H1 (cell line): ENCODE data around the gene LMBR1. TPM values are rescaled to one million over a fixed set of nuclear protein-coding genes. Genes with fewer than 3 reads are reported as not detected.

Experiments
- CTCF ChIA-PET: fragments of 300-600 bp; sonication (Branson Sonifier 250); formaldehyde crosslinking; loops from one replicate; lab custom pipeline; 2021; ENCODE audit not compliant: partially characterized antibody; lab: Charles Lee
- POLR2A ChIA-PET: fragments of 300-600 bp; sonication (Branson Sonifier 250); formaldehyde crosslinking; loops from one replicate; lab custom pipeline; 2021; ENCODE audit warnings: inconsistent platforms; ENCODE audit not compliant: partially characterized antibody; lab: Charles Lee
- DNase-seq, 2 experiments: peaks; one replicate each; pipeline versions ENCODE4 v3.0.0 to v3.0.0-alpha.2; 2010 to 2022; ENCODE audit warnings: low spot score in 2 of 2, low read depth in 1 of 2, mixed read lengths in 1 of 2
- FAIRE-seq: peaks from 2 replicates; lab custom pipeline; 2011; peaks lifted over from hg19 to GRCh38; lab: Jason Lieb, UNC
- H2AFZ ChIP-seq: 2 replicates; pipeline ENCODE4 v1.8.1; 2012; ENCODE audit warnings: low read length, inconsistent platforms
- H2AK5ac ChIP-seq: 2 replicates; pipeline ENCODE4 v1.6.1; 2013; ENCODE audit warnings: low read depth, low read length
- H2BK120ac ChIP-seq: replicated peaks from 2 replicates; pipeline ENCODE3; 2013; ENCODE audit warnings: low read depth, low read length, inconsistent platforms
- H2BK12ac ChIP-seq: 2 replicates; pipeline ENCODE4 v1.6.1; 2013; ENCODE audit warnings: low read depth, low read length
- H2BK15ac ChIP-seq: 2 replicates; pipeline ENCODE4 v1.6.1; 2013; ENCODE audit warnings: low read length
- H2BK20ac ChIP-seq: 2 replicates; pipeline ENCODE4 v1.6.1; 2013; ENCODE audit warnings: low read length
- H2BK5ac ChIP-seq: 2 replicates; pipeline ENCODE4 v1.6.1; 2013; ENCODE audit warnings: low read depth, low read length
- H3K14ac ChIP-seq: 2 replicates; pipeline ENCODE4 v1.6.1; 2013; ENCODE audit warnings: inconsistent platforms; ENCODE audit not compliant: insufficient read length
- H3K18ac ChIP-seq: 2 replicates; pipeline ENCODE4 v1.6.1; 2013; ENCODE audit warnings: low read length; ENCODE audit errors: extremely low read depth
- H3K23ac ChIP-seq: 2 replicates; pipeline ENCODE4 v1.6.1; 2013; ENCODE audit warnings: inconsistent platforms; ENCODE audit not compliant: insufficient read length
- H3K23me2 ChIP-seq: 2 replicates; pipeline ENCODE4 v1.6.1; 2013; ENCODE audit warnings: low read depth, low read length
- H3K27ac ChIP-seq: 2 replicates; pipeline ENCODE4 v1.6.1; 2011; ENCODE audit warnings: low read depth, low read length, inconsistent platforms
- H3K27me3 ChIP-seq, 4 experiments: replicated peaks in 1 of 4; 1 replicate in 1 of 4; 2 replicates in 3 of 4; pipeline versions ENCODE4 v1.6.1 to v1.8.1; 2011 to 2013; ENCODE audit warnings: low read length in 3 of 4, mild to moderate bottlenecking in 3 of 4, inconsistent platforms in 2 of 4, mixed read lengths in 2 of 4, moderate library complexity in 1 of 4; ENCODE audit not compliant: control insufficient read depth in 3 of 4, insufficient read depth in 3 of 4; ENCODE audit errors: extremely low read depth in 1 of 4
- H3K36me3 ChIP-seq, 4 experiments: 2 replicates each; pipeline versions ENCODE4 v1.6.1 to v1.8.1; 2011 to 2013; ENCODE audit warnings: mild to moderate bottlenecking in 4 of 4, low read length in 3 of 4, moderate library complexity in 2 of 4, control low read depth in 1 of 4, inconsistent platforms in 1 of 4; ENCODE audit not compliant: insufficient read depth in 4 of 4, control insufficient read depth in 2 of 4
- H3K4ac ChIP-seq: replicated peaks from 2 replicates; pipeline ENCODE3; 2013; ENCODE audit warnings: low read length, low read depth, mixed read lengths, inconsistent platforms; ENCODE audit not compliant: insufficient read length
- H3K4me1 ChIP-seq, 4 experiments: replicated peaks in 1 of 4; 1 replicate in 1 of 4; 2 replicates in 3 of 4; pipeline versions ENCODE4 v1.6.1 to v1.8.1; 2011 to 2013; ENCODE audit warnings: low read length in 3 of 4, inconsistent platforms in 2 of 4, mixed read lengths in 1 of 4; ENCODE audit not compliant: insufficient read depth in 4 of 4, control insufficient read depth in 3 of 4
- H3K4me2 ChIP-seq, 2 experiments: 2 replicates each; pipeline versions ENCODE4 v1.6.1 to v1.8.1; 2011 to 2013; ENCODE audit warnings: low read depth in 2 of 2, low read length in 2 of 2, control low read depth in 1 of 2, inconsistent platforms in 1 of 2, mild to moderate bottlenecking in 1 of 2; ENCODE audit not compliant: insufficient read depth in 1 of 2
- H3K4me3 ChIP-seq, 4 experiments: fragments of 200-600, 300-600 bp in 1 of 4; sonication (generic), shearing (Covaris generic), sonication (Bioruptor Twin) in 1 of 4; 2 replicates each; pipeline versions ENCODE4 v1.5.1 to v1.8.1; 2011 to 2016; ENCODE audit warnings: low read length in 4 of 4, low read depth in 3 of 4, control low read depth in 2 of 4, inconsistent platforms in 2 of 4, mild to moderate bottlenecking in 2 of 4, mixed read lengths in 1 of 4, moderate library complexity in 1 of 4; ENCODE audit not compliant: insufficient read depth in 2 of 4; ENCODE audit errors: extremely low read depth in 1 of 4
- H3K56ac ChIP-seq: replicated peaks from 2 replicates; pipeline ENCODE3; 2013; ENCODE audit warnings: low read depth, mild to moderate bottlenecking, mixed read lengths, low read length, inconsistent platforms; ENCODE audit not compliant: insufficient read length
- H3K79me1 ChIP-seq: 2 replicates; pipeline ENCODE4 v1.6.1; 2013; ENCODE audit warnings: low read depth, low read length, control low read depth
- H3K79me2 ChIP-seq, 2 experiments: 2 replicates each; pipeline versions ENCODE4 v1.6.1 to v1.8.1; 2012 to 2013; ENCODE audit warnings: low read length in 2 of 2, mild to moderate bottlenecking in 2 of 2, inconsistent platforms in 1 of 2; ENCODE audit not compliant: insufficient read depth in 2 of 2, control insufficient read depth in 1 of 2
- H3K9ac ChIP-seq, 4 experiments: replicated peaks in 1 of 4; 1 replicate in 1 of 4; 2 replicates in 3 of 4; pipeline versions ENCODE4 v1.6.1 to v1.8.1; 2011 to 2013; ENCODE audit warnings: low read depth in 3 of 4, low read length in 3 of 4, control low read depth in 2 of 4, mild to moderate bottlenecking in 2 of 4, moderate library complexity in 2 of 4, inconsistent platforms in 1 of 4; ENCODE audit errors: extremely low read depth in 1 of 4
- H3K9me3 ChIP-seq, 2 experiments: 2 replicates each; pipeline versions ENCODE4 v1.6.1 to v1.8.1; 2012 to 2013; ENCODE audit warnings: mild to moderate bottlenecking in 2 of 2, moderate library complexity in 2 of 2, control low read depth in 1 of 2, inconsistent platforms in 1 of 2, low read depth in 1 of 2, low read length in 1 of 2, mixed read lengths in 1 of 2; ENCODE audit not compliant: insufficient read depth in 2 of 2
- H4K20me1 ChIP-seq, 2 experiments: replicated peaks in 1 of 2; 2 replicates each; pipeline versions ENCODE3 to v1.8.1; 2011 to 2013; ENCODE audit warnings: inconsistent platforms in 2 of 2, low read length in 2 of 2, mild to moderate bottlenecking in 1 of 2; ENCODE audit not compliant: insufficient read depth in 2 of 2, control insufficient read depth in 1 of 2
- H4K5ac ChIP-seq: 2 replicates; pipeline ENCODE4 v1.6.1; 2013; ENCODE audit warnings: low read length, low read depth, mixed read lengths, inconsistent platforms; ENCODE audit not compliant: insufficient read length
- H4K8ac ChIP-seq: 2 replicates; pipeline ENCODE4 v1.8.0; 2013; ENCODE audit warnings: mild to moderate bottlenecking, moderate library complexity, low read length, inconsistent platforms; ENCODE audit not compliant: insufficient read depth; ENCODE audit errors: extremely low read depth
- H4K91ac ChIP-seq: replicated peaks from 2 replicates; pipeline ENCODE3; 2013; ENCODE audit warnings: low read length, mixed read lengths, inconsistent platforms; ENCODE audit not compliant: insufficient read length
- CTCF ChIP-seq, 3 experiments: IDR thresholded peaks; 1 replicate in 2 of 3; 2 replicates in 1 of 3; pipeline versions ENCODE4 v1.5.1 to v1.6.1; 2011; ENCODE audit warnings: low read length in 3 of 3, mild to moderate bottlenecking in 3 of 3, inconsistent platforms in 2 of 3, low read depth in 1 of 3, moderate library complexity in 1 of 3; ENCODE audit not compliant: insufficient read depth in 1 of 3; ENCODE audit errors: control extremely low read depth in 1 of 3
- HDAC6 ChIP-seq: IDR thresholded peaks from one replicate; pipeline ENCODE4 v1.7.1; 2012; ENCODE audit warnings: low read depth, mild to moderate bottlenecking, inconsistent platforms, low read length, moderate library complexity
- RAD21 ChIP-seq, 2 experiments: IDR thresholded peaks in 1 of 2; conservative IDR thresholded peaks in 1 of 2; 2 replicates each; pipeline ENCODE4 v1.6.1; 2011; ENCODE audit warnings: low read depth in 2 of 2, low read length in 2 of 2, improper control_type of control experiment in 1 of 2, inconsistent platforms in 1 of 2, mild to moderate bottlenecking in 1 of 2, moderate library complexity in 1 of 2
- TBP ChIP-seq: IDR thresholded peaks from 2 replicates; pipeline ENCODE4 v1.6.1; 2011; ENCODE audit warnings: low read depth, low read length, improper control_type of control experiment
- USF2 ChIP-seq: IDR thresholded peaks from 2 replicates; pipeline ENCODE4 v1.6.1; 2011; ENCODE audit warnings: low read length, improper control_type of control experiment
- WGBS, 2 experiments: shearing (Covaris generic) in 1 of 2; methylation state at CpG; one replicate each; pipeline versions ENCODE4 v1.1.6 to v1.1.7; 2013 to 2015; ENCODE audit warnings: low lambda C conversion rate in 2 of 2, mixed read lengths in 2 of 2, inconsistent platforms in 1 of 2, low coverage in 1 of 2, missing lambda C conversion rate in 1 of 2; ENCODE audit not compliant: insufficient replicate concordance in 2 of 2, insufficient coverage in 1 of 2, insufficient read length in 1 of 2; ENCODE audit errors: extremely low coverage in 1 of 2, missing lambda C conversion rate in 1 of 2; 5-methylcytosine and 5-hydroxymethylcytosine counted together
- polyA plus RNA-seq, 7 experiments: library from polyadenylated mRNA; depleted of rRNA in 3 of 7; stranded (reverse) in 5 of 7; unstranded in 2 of 7; fragments of >200 nt in 5 of 7; fragments of 200-250 nt in 2 of 7; gene quantifications; 1 replicate in 5 of 7; 2 replicates in 1 of 7; 4 replicates in 1 of 7; pipeline versions ENCODE4 v1.2.1 to v1.2.3, GENCODE V29; 2011 to 2013; ENCODE audit warnings: missing spikeins in 2 of 7, mixed read lengths in 2 of 7
- total RNA-seq: library from RNA; stranded (reverse); fragmentation: NEBNext Ultra II Directional; extraction: Animal tissue kit (Norgen Biotek cat#: 25700); gene quantifications from 2 replicates; pipeline ENCODE4 v1.2.1, GENCODE V29; 2021

The LMBR1 gene
- total and polyA plus RNA-seq, 2 of the 8 experiments (the other 6 are each of a cell fraction or from before 2014, with no cell fraction given) = 15.1 to 70.4 TPM

- 78% methylated on average over 9 of the region's 9 CpGs; no CpG with 5 or more reads in 1 of the 2 experiments for WGBS, 2 experiments
- Histone ChIP-seq H2BK15ac (no peak overlapping the region), H3K27ac (no peak overlapping the region), H4K91ac (no peak overlapping the region), H3K4ac (no peak overlapping the region), H2BK12ac (no peak overlapping the region), H3K18ac (no peak overlapping the region), H3K79me2 (no peaks in the 10 kb centered on the region), H3K23me2 (no peaks in the 10 kb centered on the region), H3K9ac (no peak overlapping the region), H3K79me1 (no peaks in the 10 kb centered on the region), H2AFZ (no peak overlapping the region), H3K56ac (no peak overlapping the region)
- CTCF ChIA-PET = interaction anchor here (0.6 to 1.9 kb wide), 13 partner anchors 9 to 170 kb away, joined by 3 to 10 read pairs (median 4); partner anchors contain the start of gene RNF32
- TF ChIP-seq HDAC6 (no peak), TBP (no peak), CTCF (IDR thresholded peaks at IDR 0.05; ENCODE audit: control extremely low read depth in 1 of 3, insufficient read depth in 1 of 3, low read depth in 1 of 3, low read length in 3 of 3) (peak; percentile 68 to 84 (median 80)), USF2 (peak; percentile 45; the same call in 1 of the 2 replicates), RAD21 (IDR thresholded peaks at IDR 0.05 in 1 of 2, conservative IDR thresholded peaks at IDR 0.05 in 1 of 2; ENCODE audit: low read depth in 2 of 2, low read length in 2 of 2) (peak; percentile 76 to 83)
- TF ChIP-seq, all 59 proteins: peak for 3
- Histone ChIP-seq H3K4me3 (no peak overlapping the region), H3K9me3 (0 out of 4 replicates have a peak, but pooled peaks cover 0 to 2% of the 10 kb centered on the region in 2 experiments), H3K14ac (no peak overlapping the region), H2BK5ac (no peak overlapping the region), H3K36me3 (no peaks in the 10 kb centered on the region), H3K27me3 (no peaks in the 10 kb centered on the region), H2BK20ac (no peak overlapping the region), H4K5ac (no peak overlapping the region), H2AK5ac (no peak overlapping the region), H2BK120ac (no peak overlapping the region), H4K8ac (no peak overlapping the region), H3K23ac (no peak overlapping the region), H4K20me1 (no peaks in the 10 kb centered on the region), H3K4me1 (peaks cover 0 to 3% (median 0%) of the 10 kb centered on the region in 4 experiments; a peak in 1 of 7 replicates), H3K4me2 (no peak overlapping the region)
- DNase-seq = no peak
- POLR2A ChIA-PET = interaction anchor here (1.4 kb wide), 1 partner anchor 9 kb away, joined by 6 read pairs; the partner anchor contains the start of gene RNF32
- FAIRE-seq = peak; percentile 39
Observed at GRCh38 chr7:156650042-156650441, 242.9 kb downstream of the LMBR1 start.
